Skin of body (tissue), 2 donors: Measurements from ENCODE around the gene EPHA3. TPM values are rescaled to one million over a fixed set of nuclear protein-coding genes. Genes with fewer than 3 reads are reported as not detected.
A peak's percentile ranks its signal among the peaks of the same experiment; 100 is the strongest.

Experiments used
- DNase-seq: peaks from one replicate; lab custom pipeline; 2025; lab: John Stamatoyannopoulos, UW
- total RNA-seq: library from RNA; depleted of rRNA; stranded (reverse); fragments of >200 nt; gene quantifications from one replicate; pipeline ENCODE4 v1.2.3, GENCODE V29; 2014

EPHA3 gene
- total RNA-seq, 1 donor from 2014 or later, result 11.0 TPM

DNA sequence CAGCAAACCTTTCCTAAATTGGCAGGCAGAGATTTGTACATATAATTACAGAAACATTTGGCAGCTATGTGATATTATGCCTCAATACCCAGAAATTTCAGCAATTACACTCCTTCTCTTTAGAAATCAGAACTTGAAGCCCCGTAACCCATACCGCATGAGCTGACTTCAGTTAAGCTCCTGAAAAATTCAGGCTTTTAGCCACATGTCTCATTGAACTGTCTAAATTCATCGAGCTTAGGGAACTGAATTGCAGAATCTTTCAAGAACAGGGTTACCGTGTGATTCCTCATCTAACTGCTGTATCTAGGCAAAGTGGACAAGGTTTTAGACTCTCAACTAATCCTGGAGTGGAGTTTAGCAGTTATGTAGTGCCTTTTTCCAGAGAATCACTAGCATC lies 333.0 kb downstream of the EPHA3 start:
- DNase-seq, result no peak

GRCh38 chr3:89441141-89441540 lies 333.7 kb downstream of the EPHA3 start:
- no peak for DNase-seq

GRCh38 chr3:89446593-89446992 lies 339.2 kb downstream of the EPHA3 start:
- no peak for DNase-seq

GRCh38 chr3:89447243-89447642 lies 339.8 kb downstream of the EPHA3 start:
- no peak for DNase-seq

- DNase-seq, result no peak
Measured at GRCh38 chr3:89449086-89449485, 341.7 kb downstream of the EPHA3 start.

- no peak for DNase-seq
Measured at GRCh38 chr3:89452066-89452465, 344.6 kb downstream of the EPHA3 start.

- DNase-seq, result no peak
Measured at GRCh38 chr3:89455240-89455639, 347.8 kb downstream of the EPHA3 start.

DNA sequence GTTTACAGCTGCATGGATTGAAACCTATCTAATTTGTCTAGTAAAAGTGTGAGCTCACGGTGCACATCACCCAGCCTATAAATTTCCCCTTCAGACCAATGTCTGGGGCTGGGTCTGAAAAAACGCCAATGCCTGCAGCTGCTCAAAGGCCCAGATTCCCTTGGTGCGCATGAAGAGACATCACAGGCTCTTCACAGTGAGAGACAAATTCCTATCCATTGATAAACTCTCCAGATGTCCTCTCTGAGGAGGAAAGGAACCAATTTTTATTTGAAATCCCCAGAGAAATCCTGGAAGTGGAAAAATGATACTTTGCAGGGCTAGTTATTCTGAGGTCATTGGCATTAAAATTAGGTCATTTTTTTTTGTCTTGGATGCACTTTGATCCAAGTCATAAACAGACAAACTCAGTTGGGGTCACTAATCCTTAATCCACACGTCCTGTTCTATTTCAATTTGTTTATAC lies 360.5 kb downstream of the EPHA3 start:
- DNase-seq, result peak; percentile 13

- DNase-seq, result no peak
Measured at GRCh38 chr3:89472101-89472500, 364.7 kb downstream of the EPHA3 start.

DNA sequence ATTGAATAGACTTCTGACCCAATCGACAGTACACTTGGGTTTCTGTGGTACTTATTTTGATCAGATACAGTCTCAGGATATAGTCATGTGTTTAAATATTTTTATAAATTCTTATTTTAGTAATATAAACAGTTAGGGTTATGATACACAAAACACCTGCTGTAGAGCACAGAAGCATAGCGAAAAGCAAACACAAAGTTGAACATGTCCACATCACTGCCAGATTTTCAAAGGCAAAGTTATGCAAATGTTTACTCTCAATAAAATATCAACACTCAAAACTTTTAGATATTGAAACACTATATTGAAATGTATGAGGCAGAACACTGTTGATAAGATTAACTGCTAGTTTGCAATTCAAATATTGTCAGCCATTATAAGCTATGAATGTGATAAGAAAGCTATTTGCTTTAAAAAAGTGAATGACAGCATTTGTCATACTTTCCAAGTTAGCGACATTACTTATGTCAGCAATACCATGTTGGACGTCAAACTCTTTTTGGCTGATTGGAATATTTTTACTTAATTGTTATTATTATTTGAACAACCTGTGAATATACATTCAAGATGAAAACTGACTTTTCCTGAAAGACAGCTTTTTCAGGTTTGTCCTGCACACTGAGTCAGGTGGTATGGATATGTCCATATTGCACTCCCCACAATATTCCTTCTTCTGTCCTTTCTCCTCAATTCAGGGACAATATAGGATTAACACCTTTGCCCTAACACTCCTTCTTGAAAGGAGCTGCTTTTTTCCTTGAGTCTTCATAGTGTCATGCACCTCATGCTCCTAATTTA lies 367.1 kb downstream of the EPHA3 start:
- no peak for DNase-seq

DNA sequence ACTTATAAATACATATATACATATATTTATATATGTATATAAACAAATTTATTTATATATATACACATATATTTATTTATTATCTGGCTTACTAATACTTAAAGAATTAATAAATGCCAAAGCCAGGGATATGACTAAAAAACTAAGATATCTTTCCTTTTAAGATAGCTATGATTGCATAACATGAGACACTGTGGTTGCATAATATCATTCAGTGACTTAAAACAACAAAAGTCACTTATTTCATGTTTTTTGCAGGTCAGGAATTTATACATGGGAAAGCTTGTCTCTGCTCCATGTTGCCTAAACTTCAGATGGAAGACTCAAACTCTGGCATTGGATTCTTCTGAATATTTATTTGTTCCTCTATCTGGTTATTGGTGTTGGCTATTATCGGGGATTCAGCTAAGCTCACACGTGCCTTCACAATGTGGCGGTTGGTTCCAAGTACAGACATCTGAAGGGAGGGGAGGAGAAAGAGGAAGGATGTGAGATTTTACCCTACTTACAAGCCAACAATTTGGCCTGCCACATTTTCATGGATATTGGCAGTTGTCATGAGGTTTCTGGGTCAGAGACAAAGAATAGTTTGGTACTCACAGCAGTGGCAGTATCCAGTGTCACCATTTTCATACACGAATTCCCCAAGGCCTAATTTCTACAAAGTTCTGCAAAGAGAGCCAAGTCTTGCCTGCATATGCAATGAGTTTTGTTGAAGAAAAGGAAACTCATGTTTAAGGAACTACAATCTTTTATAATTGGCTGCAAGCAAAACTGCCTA lies 381.6 kb downstream of the EPHA3 start:
- DNase-seq, result no peak

DNA sequence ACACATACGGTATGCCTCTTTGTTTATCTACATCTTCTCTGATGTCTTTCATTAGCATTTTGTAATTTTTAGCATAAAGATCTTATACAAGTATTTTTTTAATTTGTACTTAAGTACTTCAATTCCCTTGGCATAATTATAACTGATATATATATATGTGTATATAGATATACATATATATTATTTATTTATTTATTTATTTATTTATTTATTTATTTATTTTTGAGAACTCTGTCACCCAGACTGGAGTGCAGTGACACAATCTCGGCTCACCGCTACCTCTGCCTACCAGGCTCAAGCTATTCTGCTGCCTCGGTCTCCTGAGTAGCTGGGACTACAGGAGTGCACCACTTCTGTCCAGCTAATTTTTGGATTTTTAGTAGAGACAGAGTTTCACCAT lies 382.7 kb downstream of the EPHA3 start:
- DNase-seq, result no peak

- DNase-seq, result no peak
Measured at GRCh38 chr3:89494734-89495133, 387.3 kb downstream of the EPHA3 start.

GRCh38 chr3:89503891-89504391 lies 396.5 kb downstream of the EPHA3 start:
- DNase-seq, result no peak

GRCh38 chr3:89504432-89504831 lies 397.0 kb downstream of the EPHA3 start:
- no peak for DNase-seq

DNA sequence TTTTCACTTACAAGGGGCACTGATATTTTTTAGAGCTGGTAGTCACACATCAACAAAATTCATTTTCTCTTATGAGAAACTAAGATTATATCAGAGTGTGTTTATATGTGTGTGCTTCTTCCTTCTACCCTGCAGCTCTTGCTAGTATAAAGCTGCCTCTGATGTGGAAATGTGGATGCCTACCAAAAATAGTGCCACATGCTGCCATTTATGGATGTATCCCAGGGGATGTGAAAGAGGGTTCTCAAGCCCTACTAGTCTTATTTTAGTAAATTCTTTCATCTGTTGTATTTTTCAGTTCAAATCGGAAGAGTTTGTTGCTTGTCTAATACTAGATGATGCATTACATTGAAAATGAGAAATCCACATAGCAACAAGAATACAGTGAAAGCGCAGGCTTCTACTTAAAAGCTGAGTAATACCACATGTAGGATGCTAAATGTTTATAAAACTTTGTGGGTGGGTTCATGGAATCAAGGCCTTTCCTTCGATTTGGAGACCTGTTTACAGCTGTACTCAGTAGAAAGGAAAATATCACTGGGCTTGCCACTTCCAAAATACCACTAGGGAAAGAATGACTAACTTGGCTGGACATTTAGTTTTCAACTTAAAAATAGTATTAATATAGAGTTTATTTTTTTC lies 399.2 kb downstream of the EPHA3 start:
- peak; percentile 26 for DNase-seq

GRCh38 chr3:89521328-89521727 lies 413.9 kb downstream of the EPHA3 start:
- DNase-seq, result peak; percentile 52

GRCh38 chr3:89522155-89522554 lies 414.7 kb downstream of the EPHA3 start:
- DNase-seq, result no peak

GRCh38 chr3:89525609-89526008 lies 418.2 kb downstream of the EPHA3 start:
- no peak for DNase-seq

DNA sequence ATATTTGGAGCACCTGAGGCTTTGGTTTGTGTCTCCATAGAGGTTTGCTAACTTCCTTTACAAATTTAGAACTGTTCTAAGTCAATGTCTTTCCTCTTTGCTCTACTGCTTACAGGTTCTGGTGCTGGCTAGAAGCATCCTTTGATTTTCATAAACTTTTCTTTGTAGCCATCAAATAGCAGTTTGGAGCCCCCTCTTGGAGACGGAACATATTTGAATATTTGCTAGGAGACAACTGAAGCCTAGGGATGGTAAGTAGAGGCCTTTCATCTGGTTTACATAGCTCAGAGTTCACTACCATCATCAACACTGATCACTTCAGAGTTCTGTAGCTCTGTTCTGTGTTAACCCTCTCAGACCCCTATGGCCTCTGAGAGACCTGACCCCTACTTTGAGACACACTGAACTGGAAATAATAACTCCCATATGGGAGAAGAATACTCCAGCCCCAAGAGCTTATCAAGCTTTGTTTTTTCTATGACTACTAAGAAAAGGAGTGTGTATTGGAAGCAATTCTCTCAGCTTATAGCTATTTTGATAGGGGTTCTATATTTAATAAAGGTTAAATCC lies 420.4 kb downstream of the EPHA3 start:
- no peak for DNase-seq
